ENCODE data around the gene TRAPPC1.

The TRAPPC1 gene

DNA sequence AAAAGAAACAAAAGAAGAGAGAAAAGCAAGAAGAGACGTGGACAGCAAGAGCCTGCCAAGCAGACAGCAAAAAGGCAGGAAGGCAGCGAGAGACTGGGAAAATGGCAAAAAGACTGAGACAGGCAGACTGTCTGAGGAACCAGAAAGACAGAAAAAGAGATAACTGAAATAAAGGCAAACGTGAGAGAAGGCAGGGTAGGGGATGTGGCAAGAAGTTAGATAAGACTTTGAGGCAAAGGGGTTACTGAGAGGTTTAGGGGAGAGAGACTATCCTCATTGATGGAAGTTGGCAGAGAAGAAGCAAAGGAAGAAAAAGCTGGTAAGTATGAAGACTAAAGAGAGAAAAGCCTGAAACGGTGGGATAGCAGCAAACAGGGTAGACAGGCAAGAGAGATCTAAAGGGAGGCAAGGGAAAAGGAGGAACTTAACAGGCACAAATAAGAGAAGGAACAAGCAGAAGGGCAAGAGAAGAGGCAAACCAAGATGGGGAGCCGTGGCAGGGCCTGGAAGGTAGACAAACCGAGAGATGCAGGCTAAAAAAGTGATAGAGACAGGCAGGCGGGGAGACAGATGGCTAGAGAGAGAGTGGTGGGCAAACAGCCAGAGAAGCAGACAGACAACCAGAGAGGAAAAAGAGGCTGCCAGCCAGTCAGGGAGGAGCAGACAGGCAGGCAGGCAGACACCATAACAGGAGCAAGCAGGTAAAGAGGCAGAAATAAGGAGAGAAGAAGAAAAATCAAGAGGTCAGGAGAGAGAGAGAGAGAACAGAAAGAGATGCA lies 50.3 kb downstream of the TRAPPC1 start:
- no peak for DNase-seq (ENCODE audit: low read depth in 4 of 4, low spot score in 1 of 4)

All from stimulated activated CD4-positive, alpha-beta T cell treated with anti-CD3 and anti-CD28 coated beads, Interleukin-1b, Interleukin-23, amount 100 ng/mL, for 24 hours (primary cell).